ENCODE data around the gene COL23A1.

The COL23A1 gene

GRCh38 chr5:178439493-178440180, 150.6 kb downstream of the COL23A1 start:
- DNase-seq (ENCODE audit: low read depth) = no peak
- TF ChIP-seq, protein P1, sequence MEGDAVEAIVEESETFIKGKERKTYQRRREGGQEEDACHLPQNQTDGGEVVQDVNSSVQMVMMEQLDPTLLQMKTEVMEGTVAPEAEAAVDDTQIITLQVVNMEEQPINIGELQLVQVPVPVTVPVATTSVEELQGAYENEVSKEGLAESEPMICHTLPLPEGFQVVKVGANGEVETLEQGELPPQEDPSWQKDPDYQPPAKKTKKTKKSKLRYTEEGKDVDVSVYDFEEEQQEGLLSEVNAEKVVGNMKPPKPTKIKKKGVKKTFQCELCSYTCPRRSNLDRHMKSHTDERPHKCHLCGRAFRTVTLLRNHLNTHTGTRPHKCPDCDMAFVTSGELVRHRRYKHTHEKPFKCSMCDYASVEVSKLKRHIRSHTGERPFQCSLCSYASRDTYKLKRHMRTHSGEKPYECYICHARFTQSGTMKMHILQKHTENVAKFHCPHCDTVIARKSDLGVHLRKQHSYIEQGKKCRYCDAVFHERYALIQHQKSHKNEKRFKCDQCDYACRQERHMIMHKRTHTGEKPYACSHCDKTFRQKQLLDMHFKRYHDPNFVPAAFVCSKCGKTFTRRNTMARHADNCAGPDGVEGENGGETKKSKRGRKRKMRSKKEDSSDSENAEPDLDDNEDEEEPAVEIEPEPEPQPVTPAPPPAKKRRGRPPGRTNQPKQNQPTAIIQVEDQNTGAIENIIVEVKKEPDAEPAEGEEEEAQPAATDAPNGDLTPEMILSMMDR (IDR thresholded peaks at IDR 0.05; ENCODE audit: low read length, missing control alignments) = no peak
- no peak overlapping the region for H3K4me3 ChIP-seq (replicated peaks; ENCODE audit: low read depth, low read length)

DNA sequence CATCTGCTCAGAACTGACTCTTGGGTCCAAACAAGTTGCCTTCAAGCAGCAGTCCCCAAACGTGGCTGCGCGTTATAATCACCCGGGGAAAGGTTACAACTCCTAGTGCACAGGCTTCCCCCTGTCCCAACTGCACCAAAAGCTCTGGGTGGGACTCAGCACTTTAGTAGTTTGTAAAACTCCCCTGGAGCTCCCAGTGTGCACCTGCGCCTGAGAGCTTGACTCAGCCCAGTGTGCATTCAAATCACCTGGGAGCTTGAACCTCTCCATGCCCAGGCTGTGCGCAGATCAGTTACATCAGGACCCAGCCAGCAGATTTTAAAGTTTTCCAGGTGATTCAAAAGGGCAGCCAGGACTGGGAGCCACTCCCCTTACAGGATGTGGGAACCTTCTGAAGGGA, 151.4 kb downstream of the COL23A1 start:
- TF ChIP-seq, protein P1 (IDR thresholded peaks at IDR 0.05; ENCODE audit: low read length, missing control alignments) = no peak
- no peak for DNase-seq (ENCODE audit: low read depth)
- no peak overlapping the region for H3K4me3 ChIP-seq (replicated peaks; ENCODE audit: low read depth, low read length)

- TF ChIP-seq, protein P1 (IDR thresholded peaks at IDR 0.05; ENCODE audit: low read length, missing control alignments) = no peak
Measured at GRCh38 chr5:178437386-178438075, 152.7 kb downstream of the COL23A1 start.

GRCh38 chr5:178436326-178436940, 153.8 kb downstream of the COL23A1 start:
- DNase-seq (ENCODE audit: low read depth) = no peak
- no peak overlapping the region for H3K4me3 ChIP-seq (replicated peaks; ENCODE audit: low read depth, low read length)

More at GRCh38 chr5:178437386-178438075, 152.7 kb downstream of the COL23A1 start:
- no peak overlapping the region for H3K4me3 ChIP-seq (replicated peaks; ENCODE audit: low read depth, low read length)
- DNase-seq (ENCODE audit: low read depth) = no peak

DNA sequence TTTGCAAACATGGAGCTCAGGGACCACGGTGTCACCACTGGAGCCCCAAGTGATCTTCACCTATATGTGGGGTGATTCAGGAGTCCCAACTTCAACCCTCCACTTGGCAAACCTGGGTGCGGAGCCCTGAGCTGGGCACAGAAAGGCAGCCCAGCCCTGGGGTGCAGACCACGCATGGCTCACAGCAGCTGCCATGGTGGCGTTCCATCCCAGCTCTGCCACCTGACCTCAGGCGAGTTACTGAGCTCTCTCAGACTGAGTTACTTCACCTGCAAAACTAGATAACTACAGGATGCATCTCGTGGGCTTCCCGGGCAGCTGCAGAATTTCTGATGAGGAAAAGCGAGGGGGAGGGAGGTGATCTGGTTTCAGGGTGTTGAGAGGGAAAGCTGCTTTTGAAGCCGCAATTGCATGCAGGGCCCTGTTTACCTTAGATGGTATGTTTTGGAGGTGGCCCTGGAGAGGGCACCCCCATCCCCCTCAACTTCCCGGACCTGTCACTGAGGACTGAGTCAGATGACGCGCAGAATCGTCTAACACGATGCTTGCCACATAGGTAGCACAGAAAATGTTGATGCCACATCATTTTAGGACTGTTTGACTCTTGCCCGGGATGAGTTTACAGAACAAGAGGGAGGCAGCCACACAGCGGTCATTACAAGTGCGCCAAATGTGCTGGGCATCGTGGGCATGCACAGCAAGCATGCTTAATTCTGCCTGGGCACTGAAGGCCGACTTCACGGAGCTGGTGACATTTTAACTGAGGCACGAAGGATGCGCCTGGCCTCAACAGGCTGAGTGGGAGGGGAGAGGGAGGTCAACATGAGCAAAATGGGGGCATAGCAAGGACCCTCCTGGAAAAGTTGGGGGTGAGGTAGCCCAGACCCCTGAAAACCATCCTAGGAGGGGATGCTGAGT, 154.6 kb downstream of the COL23A1 start:
- DNase-seq (ENCODE audit: low read depth) = no peak
- H3K4me3 ChIP-seq (replicated peaks; ENCODE audit: low read depth, low read length) = no peak overlapping the region

More at GRCh38 chr5:178436326-178436940, 153.8 kb downstream of the COL23A1 start:
- TF ChIP-seq, protein P1 (IDR thresholded peaks at IDR 0.05; ENCODE audit: low read length, missing control alignments) = no peak

DNA sequence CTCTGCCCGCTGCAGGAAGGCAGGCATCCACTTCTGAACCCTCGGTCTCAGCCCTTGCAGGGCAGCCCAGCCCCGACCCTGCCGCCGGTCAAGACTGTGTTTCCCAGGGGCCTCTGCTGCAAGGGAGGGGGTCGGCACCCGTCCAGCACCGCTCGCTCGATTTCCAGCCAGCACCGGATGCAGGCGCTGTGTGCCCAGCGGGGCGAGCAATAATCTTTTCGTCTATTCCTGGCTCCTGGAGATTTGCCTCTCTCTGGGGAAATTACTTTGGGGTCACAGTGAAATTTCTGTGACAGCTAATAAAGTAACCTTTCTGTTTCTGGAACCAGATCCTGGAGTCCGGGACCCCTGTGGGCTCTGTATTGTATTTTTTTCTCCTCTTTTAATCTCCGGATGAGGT, 155.3 kb downstream of the COL23A1 start:
- DNase-seq (ENCODE audit: low read depth) = no peak
- TF ChIP-seq, protein P1 (IDR thresholded peaks at IDR 0.05; ENCODE audit: low read length, missing control alignments) = no peak
- no peak overlapping the region for H3K4me3 ChIP-seq (replicated peaks; ENCODE audit: low read depth, low read length)

More for the DNA sequence above, 154.6 kb downstream of the COL23A1 start:
- TF ChIP-seq, protein P1 (IDR thresholded peaks at IDR 0.05; ENCODE audit: low read length, missing control alignments) = no peak

All from fibroblast of pulmonary artery (primary cell).